HL-60/S4 treated with phorbol 12-myristate 13-acetate at 8.2 ng/mL for 4 days and 3 days (cell line): ENCODE measurements around the gene BIRC6.
"Not testable (repeated sequence)": the region's sequence is repeated elsewhere in the genome, so short reads cannot be mapped to it uniquely, and the experiment has no call there.

Source experiments
- in situ Hi-C: fragments of 300-500 bp; cut with MboI; formaldehyde crosslinking; loops from 2 replicates; pipeline ENCODE4 v1.15.0; 2022; ENCODE audit warnings: low sequenced_read_pairs

Gene BIRC6

GRCh38 chr2:32356681-32357317 lies at the start of gene BIRC6:
Gene BIRC6, plus strand, starts transcription at chr2:32357023. Its CDS starts 139 bp downstream, at chr2:32357162.
- in situ Hi-C loops = no loop called here

GRCh38 chr2:32310577-32310976 lies 46.2 kb upstream of the BIRC6 start:
- in situ Hi-C loops = no loop called here

GRCh38 chr2:32314886-32315285 lies 41.9 kb upstream of the BIRC6 start:
- in situ Hi-C loops = no loop called here

- in situ Hi-C loops = not testable (repeated sequence)
Observed at GRCh38 chr2:32328679-32329078, 28.1 kb upstream of the BIRC6 start.

GRCh38 chr2:32329180-32329980 lies 27.4 kb upstream of the BIRC6 start:
- in situ Hi-C loops = not testable (repeated sequence)

GRCh38 chr2:32330136-32330535 lies 26.7 kb upstream of the BIRC6 start:
- in situ Hi-C loops = no loop called here

- in situ Hi-C loops = no loop called here
Observed at GRCh38 chr2:32342801-32343200, 14.0 kb upstream of the BIRC6 start.

GRCh38 chr2:32350797-32351196 lies 6.0 kb upstream of the BIRC6 start:
- in situ Hi-C loops = not testable (repeated sequence)

- in situ Hi-C loops = no loop called here
Observed at GRCh38 chr2:32355976-32356680, 695 bp upstream of the BIRC6 start.

- in situ Hi-C loops = no loop called here
Observed at GRCh38 chr2:32357318-32358110, 691 bp downstream of the BIRC6 start.

GRCh38 chr2:32358111-32358482 lies 1.3 kb downstream of the BIRC6 start:
- in situ Hi-C loops = no loop called here

- in situ Hi-C loops = no loop called here
Observed at GRCh38 chr2:32360416-32360815, 3.6 kb downstream of the BIRC6 start.

- in situ Hi-C loops = not testable (repeated sequence)
Observed at GRCh38 chr2:32362997-32363396, 6.2 kb downstream of the BIRC6 start.

GRCh38 chr2:32363597-32363996 lies 6.8 kb downstream of the BIRC6 start:
- in situ Hi-C loops = no loop called here

- in situ Hi-C loops = not testable (repeated sequence)
Observed at GRCh38 chr2:32364290-32364689, 7.5 kb downstream of the BIRC6 start.

GRCh38 chr2:32365679-32366078 lies 8.9 kb downstream of the BIRC6 start:
- in situ Hi-C loops = not testable (repeated sequence)

GRCh38 chr2:32366595-32366994 lies 9.8 kb downstream of the BIRC6 start:
- in situ Hi-C loops = no loop called here

GRCh38 chr2:32369222-32369621 lies 12.4 kb downstream of the BIRC6 start:
- in situ Hi-C loops = no loop called here

- in situ Hi-C loops = not testable (repeated sequence)
Observed at GRCh38 chr2:32370942-32371341, 14.1 kb downstream of the BIRC6 start.

GRCh38 chr2:32372519-32373182 lies 15.8 kb downstream of the BIRC6 start:
- in situ Hi-C loops = no loop called here
